ENCODE results near the gene TPRN. TPM values are rescaled to one million over a fixed set of nuclear protein-coding genes. Genes with fewer than 3 reads are reported as not detected.

Gene TPRN
- total and polyA plus RNA-seq, 9 of the 15 experiments (the other 6 are each of a cell fraction or from before 2014, with no cell fraction given) = 0.31 to 31.9 (median 4.4) TPM

GRCh38 chr9:137176302-137177182 is 24.0 kb downstream of the TPRN start (continued):
- TF ChIP-seq TEAD4 (IDR thresholded peaks at IDR 0.05; ENCODE audit: low read length) (0 out of 2 replicates have a peak, but pooled peaks have one; percentile 7), TEAD4 (CRISPR knock-in tag; IDR thresholded peaks at IDR 0.05; ENCODE audit: borderline replicate concordance) (no peak), UBTF (IDR thresholded peaks at IDR 0.05; ENCODE audit: borderline replicate concordance in 1 of 2, low read depth in 2 of 2, low read length in 2 of 2) (peak in 1 of 2 experiments; percentile 54; a peak in 1 of 4 replicates), TCF3 (CRISPR knock-in tag; IDR thresholded peaks at IDR 0.05) (no peak), CUX1 (CRISPR knock-in tag; IDR thresholded peaks at IDR 0.05) (no peak), ZNF444 (CRISPR knock-in tag; IDR thresholded peaks at IDR 0.05) (no peak), ESRRA (IDR thresholded peaks at IDR 0.05; ENCODE audit: borderline replicate concordance, low read depth) (no peak), POLR2B (IDR thresholded peaks at IDR 0.05; ENCODE audit: low read depth, partially characterized antibody) (no peak), ZNF589 (CRISPR knock-in tag; IDR thresholded peaks at IDR 0.05; ENCODE audit: low read depth) (no peak), JUND (IDR thresholded peaks at IDR 0.05; ENCODE audit: borderline replicate concordance, low read depth, low read length) (no peak), JUND (tag; IDR thresholded peaks at IDR 0.05; ENCODE audit: borderline replicate concordance, low read depth, low read length) (no peak), TRIM28 (IDR thresholded peaks at IDR 0.05) (no peak), E2F8 (IDR thresholded peaks at IDR 0.05; ENCODE audit: low read depth, partially characterized antibody) (peak; percentile 23)
- TF ChIP-seq, protein P1, sequence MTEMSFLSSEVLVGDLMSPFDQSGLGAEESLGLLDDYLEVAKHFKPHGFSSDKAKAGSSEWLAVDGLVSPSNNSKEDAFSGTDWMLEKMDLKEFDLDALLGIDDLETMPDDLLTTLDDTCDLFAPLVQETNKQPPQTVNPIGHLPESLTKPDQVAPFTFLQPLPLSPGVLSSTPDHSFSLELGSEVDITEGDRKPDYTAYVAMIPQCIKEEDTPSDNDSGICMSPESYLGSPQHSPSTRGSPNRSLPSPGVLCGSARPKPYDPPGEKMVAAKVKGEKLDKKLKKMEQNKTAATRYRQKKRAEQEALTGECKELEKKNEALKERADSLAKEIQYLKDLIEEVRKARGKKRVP (CRISPR knock-in tag; IDR thresholded peaks at IDR 0.05) = no peak
